SK-N-SH treated with all-trans-retinoic acid at 6 μM for 48 hours (cell line): Measurements from ENCODE around the gene AGAP1.

Experiments used
- CSRNP3 ChIP-seq: fragments of 250-450 bp; sonication (Bioruptor Pico); IDR thresholded peaks from 2 replicates; pipeline ENCODE4 v1.5.1; 2021; ENCODE audit warnings: mild to moderate bottlenecking, moderate library complexity
- GLIS3 ChIP-seq: fragments of 250-450 bp; sonication (Bioruptor Pico); IDR thresholded peaks from 2 replicates; pipeline ENCODE4 v1.5.0; 2020; ENCODE audit warnings: mild to moderate bottlenecking, moderate library complexity
- ISL1 ChIP-seq: fragments of 250-450 bp; sonication (Bioruptor Pico); IDR thresholded peaks from 2 replicates; pipeline ENCODE4 v2.1.2; 2022; ENCODE audit warnings: mild to moderate bottlenecking, moderate library complexity
- OSR1 ChIP-seq: fragments of 250-450 bp; sonication (Bioruptor Pico); IDR thresholded peaks from 2 replicates; pipeline ENCODE4 v1.8.0; 2022; ENCODE audit warnings: moderate library complexity, mild to moderate bottlenecking, inconsistent platforms
- PATZ1 ChIP-seq: fragments of 250-450 bp; sonication (Bioruptor Pico); IDR thresholded peaks from 2 replicates; pipeline ENCODE4 v1.8.0; 2020; ENCODE audit warnings: mild to moderate bottlenecking, moderate library complexity, borderline replicate concordance
- ZFP3 ChIP-seq: fragments of 250-450 bp; sonication (Bioruptor Pico); IDR thresholded peaks from 2 replicates; pipeline ENCODE4 v1.5.0; 2020; ENCODE audit warnings: mild to moderate bottlenecking, moderate library complexity
- ZFP30 ChIP-seq: fragments of 450-650 bp; formaldehyde crosslinking; IDR thresholded peaks from 2 replicates; pipeline ENCODE4 v1.5.0; 2022; ENCODE audit warnings: mild to moderate bottlenecking, moderate library complexity
- ZNF565 ChIP-seq: fragments of 450-650 bp; formaldehyde crosslinking; conservative IDR thresholded peaks from 2 replicates; pipeline ENCODE4 v1.5.0; 2020; ENCODE audit warnings: low read depth, mild to moderate bottlenecking, moderate library complexity

- TF ChIP-seq ZFP30 (CRISPR knock-in tag) (no peak), PATZ1 (no peak), ZNF565 (CRISPR knock-in tag) (no peak), CSRNP3 (CRISPR knock-in tag) (no peak), ZFP3 (CRISPR knock-in tag) (no peak), GLIS3 (CRISPR knock-in tag) (no peak), ISL1 (CRISPR knock-in tag) (no peak), OSR1 (no peak)
Measured at GRCh38 chr2:235711527-235711926, 217.7 kb downstream of the AGAP1 start.
